ENCODE results near the gene SCFD2.
A peak's percentile ranks its signal among the peaks of the same experiment; 100 is the strongest.

The SCFD2 gene

GRCh38 chr4:52947401-52948056 lies 418.3 kb downstream of the SCFD2 start:
- no peak for DNase-seq

GRCh38 chr4:52946855-52947254 lies 419.0 kb downstream of the SCFD2 start:
- no peak for DNase-seq

DNA sequence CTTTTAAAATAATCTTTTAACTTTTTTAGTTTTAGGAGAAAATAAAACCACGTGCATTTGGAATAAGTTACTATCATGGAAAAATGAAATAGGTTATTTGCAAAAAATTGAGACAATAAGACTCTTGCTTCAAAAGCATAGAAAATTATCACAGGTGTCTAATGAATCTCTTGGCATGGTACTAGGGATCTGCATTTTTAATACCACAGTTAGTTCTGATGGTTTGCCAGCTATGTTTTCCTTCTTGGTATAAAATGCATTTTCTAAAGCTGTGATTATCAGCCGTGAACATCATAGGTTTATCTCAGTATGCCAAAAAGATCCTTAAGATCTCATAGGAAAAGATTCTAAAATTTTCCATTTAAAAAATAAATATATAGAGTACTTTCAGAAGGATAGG lies 419.9 kb downstream of the SCFD2 start:
- DNase-seq = no peak

GRCh38 chr4:52945326-52945898 lies 420.4 kb downstream of the SCFD2 start:
- DNase-seq = no peak

GRCh38 chr4:52943677-52944076 lies 422.2 kb downstream of the SCFD2 start:
- DNase-seq = peak; percentile 5 to 24 (median 6)

DNA sequence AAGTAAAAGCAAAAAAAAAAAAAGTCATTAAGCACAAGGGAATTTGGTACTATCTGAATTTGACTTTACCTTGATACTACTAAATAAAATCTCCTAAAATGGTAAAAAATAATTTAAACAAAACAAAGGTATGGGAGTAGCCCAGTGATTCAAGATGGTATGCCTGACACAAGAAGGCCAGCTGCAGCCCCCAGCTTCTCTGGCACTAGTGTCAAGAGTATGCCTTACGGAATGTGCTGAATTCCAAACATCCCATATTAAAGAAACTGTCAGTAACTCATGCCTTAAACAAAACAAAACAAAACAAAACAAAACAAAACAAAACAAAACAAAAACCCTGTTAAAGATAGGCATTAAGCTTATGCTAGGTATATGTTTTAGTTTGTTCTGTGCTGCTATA lies 422.9 kb downstream of the SCFD2 start:
- no peak for DNase-seq

GRCh38 chr4:52941450-52941849 lies 424.4 kb downstream of the SCFD2 start:
- no peak for DNase-seq

GRCh38 chr4:52939739-52940138 lies 426.1 kb downstream of the SCFD2 start:
- DNase-seq = no peak

DNA sequence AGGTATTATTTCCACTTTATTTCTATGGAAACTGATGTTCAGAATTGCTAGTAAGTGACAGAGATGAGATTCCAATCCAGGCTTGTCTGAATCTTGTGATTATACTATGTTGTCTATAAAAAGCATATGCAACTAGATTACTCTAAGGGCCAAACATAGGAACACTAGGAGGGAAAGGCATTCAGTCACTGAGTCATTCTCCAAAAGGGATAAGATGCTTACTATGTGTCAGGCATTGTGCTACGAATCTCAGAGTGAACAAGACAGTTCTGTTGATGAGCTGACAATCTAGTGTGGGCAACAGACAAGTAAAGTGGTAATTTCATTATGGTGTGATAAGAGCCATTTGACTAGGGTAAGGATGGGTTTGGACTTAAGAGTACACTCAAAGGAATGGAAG lies 426.5 kb downstream of the SCFD2 start:
- DNase-seq = no peak

DNA sequence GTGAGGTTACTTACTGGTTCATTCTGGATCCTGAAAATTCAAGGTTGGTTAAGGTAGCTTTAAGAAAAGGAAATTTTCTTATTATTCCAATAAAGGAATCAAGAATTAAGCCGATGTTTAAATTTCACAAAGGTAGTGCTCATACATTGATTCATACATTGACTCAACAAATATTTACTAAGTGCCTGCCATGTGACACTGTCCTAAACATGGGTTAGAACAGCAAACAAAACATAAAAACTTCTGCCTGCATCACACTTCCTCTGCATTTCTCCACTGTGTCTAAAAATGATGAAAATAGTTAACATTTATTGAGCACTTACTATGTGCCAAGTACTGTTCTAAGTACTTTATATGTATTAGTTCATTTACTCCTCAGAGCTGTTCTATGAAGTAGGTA lies 428.0 kb downstream of the SCFD2 start:
- no peak for DNase-seq

GRCh38 chr4:52936729-52937128 lies 429.1 kb downstream of the SCFD2 start:
- DNase-seq = no peak

DNA sequence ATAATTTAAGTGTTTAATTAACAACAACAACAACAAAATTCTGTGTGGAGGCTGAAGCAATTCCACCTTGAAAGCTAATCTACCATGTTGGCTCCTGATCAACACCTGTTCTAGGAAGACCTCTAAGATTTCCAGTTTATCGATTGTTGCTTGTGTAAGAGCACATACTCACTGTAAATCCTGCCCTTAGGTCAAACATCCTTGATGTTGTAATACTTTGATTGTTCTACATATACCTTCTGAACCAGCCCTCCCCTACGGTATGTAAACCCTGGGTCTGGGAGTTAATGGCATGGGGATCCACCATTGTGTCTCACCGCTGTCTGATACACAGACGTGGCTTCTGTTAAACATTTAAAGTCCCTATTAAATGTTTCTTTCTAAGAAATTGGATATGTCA lies 430.5 kb downstream of the SCFD2 start:
- no peak for DNase-seq

DNA sequence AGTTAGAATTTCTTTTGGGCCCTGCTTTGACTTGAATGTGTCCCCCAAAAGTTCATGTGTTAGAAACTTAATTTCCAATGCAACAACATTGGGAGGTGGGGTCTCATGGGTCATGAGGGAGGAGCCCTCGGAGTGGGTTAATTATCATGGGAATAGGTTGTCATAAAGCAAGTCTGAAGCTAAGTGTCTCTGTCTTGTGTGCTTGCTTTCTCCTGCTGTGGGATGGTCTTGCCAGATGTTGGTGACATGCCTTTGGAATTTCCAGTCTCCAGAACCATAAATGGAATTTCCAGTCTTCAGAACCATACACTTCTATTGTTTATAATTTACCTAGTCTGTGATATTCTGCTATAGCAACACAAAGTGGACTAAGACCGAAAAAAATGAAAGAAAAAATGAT lies 432.1 kb downstream of the SCFD2 start:
- peak in 2 of 3 donors; percentile 1 to 2 for DNase-seq

DNA sequence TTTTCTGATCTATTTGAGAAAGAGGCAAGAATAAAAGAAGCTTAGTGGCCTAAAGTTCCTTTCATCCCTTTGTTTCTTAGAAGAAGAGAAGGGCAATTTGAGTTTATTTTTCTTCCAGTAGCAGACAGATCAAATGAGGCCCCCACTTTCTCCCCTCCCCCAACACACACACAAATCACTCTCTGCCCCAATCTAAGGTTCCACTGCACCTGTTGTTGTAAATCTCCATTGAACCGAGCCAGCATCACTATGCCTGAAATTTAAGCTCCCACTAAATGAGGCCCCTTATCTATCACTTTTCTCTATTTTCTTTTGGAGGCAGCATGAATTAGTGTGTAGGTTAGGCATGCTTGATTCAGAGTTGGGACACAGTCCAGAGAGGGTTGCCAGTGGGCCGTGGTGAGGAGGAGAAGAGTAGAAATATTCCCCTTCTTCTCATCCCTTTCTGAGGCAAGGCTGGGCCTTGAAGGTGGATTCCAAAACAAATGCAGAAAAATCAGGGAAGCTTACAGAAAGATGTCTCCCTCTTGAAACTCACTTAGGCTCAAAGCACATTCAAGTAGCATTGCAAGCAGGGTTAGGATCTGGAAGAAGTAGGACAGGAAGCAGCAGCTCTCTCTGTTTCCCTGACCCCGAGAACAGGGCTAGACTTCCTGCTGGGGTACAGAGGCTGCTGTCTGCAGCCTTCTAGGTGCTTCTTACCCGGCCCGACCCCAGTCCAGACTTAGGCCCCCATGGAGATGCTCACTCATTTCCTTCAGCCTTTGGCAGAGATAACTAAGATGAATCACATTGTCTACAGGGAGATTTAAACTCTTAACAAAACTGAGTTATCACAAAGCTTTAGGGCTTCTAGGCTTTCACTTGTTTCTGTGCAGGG lies 433.0 kb downstream of the SCFD2 start:
- DNase-seq = no peak

- DNase-seq = peak in 1 of 3 donors; percentile 21
These were observed 434.6 kb downstream of the SCFD2 start for GRCh38 chr4:52931243-52931642.

DNA sequence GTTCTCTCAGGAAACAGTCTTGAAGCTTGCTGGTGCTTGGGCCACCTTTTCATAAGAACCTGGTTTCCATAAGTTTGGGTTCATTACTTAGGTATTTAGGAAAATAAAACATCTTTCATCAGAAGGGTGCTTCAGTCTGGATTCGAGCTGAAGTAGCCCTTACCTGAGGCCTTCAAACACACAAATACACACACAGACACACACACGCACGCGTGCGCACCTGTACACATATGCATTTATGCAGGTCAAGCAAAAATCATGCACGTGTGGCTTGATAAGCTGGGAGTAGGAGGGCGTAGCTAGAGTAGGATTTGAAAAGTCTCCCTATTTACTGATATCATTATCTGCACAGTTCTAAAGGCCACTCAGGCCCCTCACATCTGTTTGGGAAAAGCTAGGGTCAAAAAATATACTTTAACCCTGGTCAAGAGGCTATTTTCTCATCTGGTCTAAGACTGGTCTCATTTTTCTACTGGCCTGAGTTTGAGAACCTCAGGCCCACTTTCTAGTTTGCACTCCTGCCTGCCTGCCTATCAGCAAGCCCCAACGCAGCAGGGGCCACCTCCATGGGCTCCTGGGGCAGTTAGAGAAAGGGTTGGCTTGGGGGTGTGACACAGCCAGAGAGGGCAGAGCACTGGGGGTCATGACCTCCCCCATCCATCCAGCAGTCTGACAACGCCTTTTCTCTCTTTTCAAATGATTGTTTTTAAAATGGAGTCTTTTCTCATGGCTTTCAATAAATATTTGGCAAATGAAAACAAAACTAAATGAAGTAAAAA lies 439.5 kb downstream of the SCFD2 start:
- DNase-seq = no peak

DNA sequence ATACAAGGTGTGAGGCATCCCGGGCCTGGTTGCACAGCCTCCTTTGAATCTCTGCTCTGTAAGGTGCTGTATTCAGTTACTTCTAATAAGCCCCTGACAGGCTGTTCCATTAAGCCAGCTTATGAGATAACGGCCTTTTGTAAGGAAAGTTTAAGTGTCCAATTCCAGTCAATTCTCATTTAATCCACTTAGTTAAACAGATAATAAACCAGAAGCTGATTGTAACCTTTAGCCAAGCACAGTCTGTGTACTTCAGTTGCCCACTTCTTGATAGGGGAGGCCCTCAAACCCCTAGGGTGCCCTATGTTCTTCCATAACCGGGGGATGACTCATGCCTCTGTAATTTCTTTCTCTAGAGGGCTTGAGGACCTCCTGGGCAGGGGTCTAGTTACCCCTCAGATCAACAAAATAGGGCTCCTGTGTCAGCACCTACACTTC lies 440.3 kb downstream of the SCFD2 start:
- no peak for DNase-seq

DNA sequence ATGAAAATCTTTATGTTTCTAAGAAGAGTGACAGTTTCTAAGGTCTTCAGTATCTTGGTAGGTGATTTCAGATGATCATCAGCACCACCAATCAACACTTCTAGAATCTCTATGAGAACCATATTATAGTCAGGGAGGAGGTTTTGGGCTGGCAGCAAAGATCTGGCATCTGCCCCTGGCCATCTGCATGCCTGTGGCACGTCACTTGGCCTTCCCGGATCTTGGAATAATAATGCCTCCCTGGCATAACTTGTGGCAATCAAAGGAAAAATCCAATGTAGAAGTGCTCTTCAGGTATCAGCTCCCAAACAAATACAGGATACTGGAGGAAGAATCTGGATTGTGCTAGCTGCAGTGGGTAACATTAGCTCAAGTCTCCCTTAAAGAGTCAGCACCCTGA lies 446.4 kb downstream of the SCFD2 start:
- DNase-seq = no peak

- DNase-seq = no peak
These were observed 448.0 kb downstream of the SCFD2 start for GRCh38 chr4:52917817-52918216.

GRCh38 chr4:52915730-52916300 lies 450.0 kb downstream of the SCFD2 start:
- no peak for DNase-seq

- DNase-seq = no peak
These were observed 450.7 kb downstream of the SCFD2 start for GRCh38 chr4:52915191-52915590.

- DNase-seq = no peak
These were observed 451.7 kb downstream of the SCFD2 start for GRCh38 chr4:52914051-52914605.

Measured in suppressor macrophage treated with lipopolysaccharide for 1 hour (primary cell).